ACHN (cell line): ENCODE data around the gene B4GALT7.
"Not testable (repeated sequence)": the region's sequence is repeated elsewhere in the genome, so short reads cannot be mapped to it uniquely, and the experiment has no call there.

Experiments used
- DNase-seq: peaks from one replicate; pipeline ENCODE4 v3.0.0-alpha.2; 2015
- in situ Hi-C: cut with HindIII; loops from 2 replicates; pipeline ENCODE4 v1.10.0; 2017; ENCODE audit warnings: low sequenced_read_pairs, low pct_ligation_motif_present, low pct_unique_long_range_greater_than_20kb

B4GALT7 gene

GRCh38 chr5:177606071-177607051 is 6.4 kb downstream of the B4GALT7 start:
- in situ Hi-C loops, result no loop called here
- no peak for DNase-seq

GRCh38 chr5:177607115-177607451 is 7.2 kb downstream of the B4GALT7 start:
- in situ Hi-C loops, result no loop called here
- DNase-seq, result no peak

GRCh38 chr5:177607452-177608192 is 7.7 kb downstream of the B4GALT7 start:
- in situ Hi-C loops, result no loop called here
- peak; percentile 75 for DNase-seq

GRCh38 chr5:177608243-177609075 is 8.5 kb downstream of the B4GALT7 start:
- in situ Hi-C loops, result no loop called here
- no peak for DNase-seq

GRCh38 chr5:177609076-177610059 is 9.4 kb downstream of the B4GALT7 start:
- in situ Hi-C loops, result no loop called here
- no peak for DNase-seq

GRCh38 chr5:177610131-177610769 is 10.3 kb downstream of the B4GALT7 start:
- in situ Hi-C loops, result no loop called here
- DNase-seq, result no peak

GRCh38 chr5:177610770-177611445 is 11.0 kb downstream of the B4GALT7 start:
- in situ Hi-C loops, result no loop called here

GRCh38 chr5:177611446-177612214 is 11.7 kb downstream of the B4GALT7 start:
- DNase-seq, result no peak
- in situ Hi-C loops, result no loop called here

More at GRCh38 chr5:177610770-177611445, 11.0 kb downstream of the B4GALT7 start:
- no peak for DNase-seq

- no peak for DNase-seq
- in situ Hi-C loops, result no loop called here
Observed at GRCh38 chr5:177612215-177612673, 12.3 kb downstream of the B4GALT7 start.

- DNase-seq, result no peak
- in situ Hi-C loops, result no loop called here
Observed at GRCh38 chr5:177620560-177620959, 20.6 kb downstream of the B4GALT7 start.

- in situ Hi-C loops, DNase-seq: not testable (repeated sequence)
Observed at GRCh38 chr5:177624172-177624571, 24.2 kb downstream of the B4GALT7 start.

GRCh38 chr5:177630186-177630585 is 30.3 kb downstream of the B4GALT7 start:
- in situ Hi-C loops, result not testable (repeated sequence)

GRCh38 chr5:177634912-177635311 is 35.0 kb downstream of the B4GALT7 start:
- DNase-seq, in situ Hi-C loops: not testable (repeated sequence)

More at GRCh38 chr5:177630186-177630585, 30.3 kb downstream of the B4GALT7 start:
- DNase-seq, result not testable (repeated sequence)

GRCh38 chr5:177645462-177645861 is 45.5 kb downstream of the B4GALT7 start:
- in situ Hi-C loops, DNase-seq: not testable (repeated sequence)

- DNase-seq, in situ Hi-C loops: not testable (repeated sequence)
Observed at GRCh38 chr5:177651235-177651634, 51.3 kb downstream of the B4GALT7 start.

GRCh38 chr5:177657846-177658245 is 57.9 kb downstream of the B4GALT7 start:
- in situ Hi-C loops, DNase-seq: not testable (repeated sequence)
